CD14-positive monocyte (primary cell): ENCODE measurements around the gene SYNGAP1. TPM values are rescaled to one million over a fixed set of nuclear protein-coding genes. Genes with fewer than 3 reads are reported as not detected.

Experiments used
- DNase-seq, 3 donors: peaks; one replicate each; pipeline ENCODE4 v3.0.0-alpha.2; 2011 to 2022
- H2AFZ ChIP-seq: 2 replicates; pipeline ENCODE4 v1.6.0; 2012; ENCODE audit warnings: mild to moderate bottlenecking, low read depth, low read length, inconsistent platforms; ENCODE audit not compliant: insufficient read depth, poor library complexity, severe bottlenecking
- H3K27ac ChIP-seq, 2 donors: 1 replicate in 1 of 2; 2 replicates in 1 of 2; pipeline ENCODE4 v1.5.1; 2012 to 2013; ENCODE audit warnings: low read length in 2 of 2, control low read depth in 1 of 2, inconsistent platforms in 1 of 2, low read depth in 1 of 2, mild to moderate bottlenecking in 1 of 2
- H3K27me3 ChIP-seq, 2 donors: one replicate each; pipeline versions ENCODE4 v1.6.0 to v1.6.1; 2011 to 2013; ENCODE audit warnings: low read length in 2 of 2; ENCODE audit not compliant: control insufficient read depth in 2 of 2, insufficient read depth in 2 of 2
- H3K36me3 ChIP-seq, 2 donors: replicated peaks in 1 of 2; 1 replicate in 1 of 2; 2 replicates in 1 of 2; pipeline versions ENCODE4 v1.5.1 to v1.6.1; 2012 to 2013; ENCODE audit warnings: low read length in 2 of 2, control low read depth in 1 of 2, inconsistent platforms in 1 of 2, mild to moderate bottlenecking in 1 of 2; ENCODE audit not compliant: insufficient read depth in 2 of 2, control insufficient read depth in 1 of 2
- H3K4me1 ChIP-seq, 2 donors: 1 replicate in 1 of 2; 2 replicates in 1 of 2; pipeline versions ENCODE4 v1.5.1 to v1.6.1; 2012 to 2013; ENCODE audit warnings: low read length in 2 of 2, control low read depth in 1 of 2, inconsistent platforms in 1 of 2, mild to moderate bottlenecking in 1 of 2, moderate library complexity in 1 of 2; ENCODE audit not compliant: insufficient read depth in 2 of 2, control insufficient read depth in 1 of 2
- H3K4me2 ChIP-seq: replicated peaks from 2 replicates; pipeline ENCODE3; 2012; ENCODE audit warnings: low read length, moderate library complexity, mild to moderate bottlenecking; ENCODE audit not compliant: poor library complexity, severe bottlenecking; ENCODE audit errors: extremely low read depth
- H3K4me3 ChIP-seq, 3 experiments: fragments of 200-600 bp in 1 of 3; sonication (generic) in 1 of 3; replicated peaks in 1 of 3; 1 replicate in 2 of 3; 2 replicates in 1 of 3; pipeline ENCODE4 v1.5.1; 2011 to 2013; ENCODE audit warnings: low read length in 3 of 3, mild to moderate bottlenecking in 3 of 3, control low read depth in 2 of 3, low read depth in 2 of 3, inconsistent platforms in 1 of 3, moderate library complexity in 1 of 3
- H3K79me2 ChIP-seq: 2 replicates; pipeline ENCODE4 v1.6.0; 2012; ENCODE audit warnings: mild to moderate bottlenecking, control low read depth, inconsistent platforms, low read length, moderate library complexity; ENCODE audit not compliant: insufficient read depth
- H3K9ac ChIP-seq: 2 replicates; pipeline ENCODE4 v1.6.0; 2017; ENCODE audit warnings: low read length, mild to moderate bottlenecking; ENCODE audit not compliant: insufficient read depth, poor library complexity, severe bottlenecking
- H3K9me3 ChIP-seq, 2 donors: replicated peaks in 1 of 2; 1 replicate in 1 of 2; 2 replicates in 1 of 2; pipeline versions ENCODE4 v1.5.1 to v1.6.1; 2012 to 2013; ENCODE audit warnings: low read length in 2 of 2, control low read depth in 1 of 2; ENCODE audit not compliant: control insufficient read depth in 1 of 2, insufficient read depth in 1 of 2
- H4K20me1 ChIP-seq: 2 replicates; pipeline ENCODE4 v1.6.0; 2012; ENCODE audit warnings: mild to moderate bottlenecking, low read length, control low read depth, moderate library complexity; ENCODE audit not compliant: insufficient read depth
- H3K27ac Mint-ChIP-seq, 7 donors: one replicate each; pipeline ENCODE4 v1.8.0; 2020; ENCODE audit warnings: mild to moderate bottlenecking in 7 of 7, mixed read lengths in 7 of 7, moderate library complexity in 6 of 7, inconsistent platforms in 2 of 7
- H3K27me3 Mint-ChIP-seq, 3 donors: one replicate each; pipeline ENCODE4 v1.8.0; 2021 to 2022; ENCODE audit warnings: low read depth in 3 of 3, mild to moderate bottlenecking in 3 of 3, mixed read lengths in 3 of 3, moderate library complexity in 3 of 3, inconsistent platforms in 1 of 3
- H3K36me3 Mint-ChIP-seq, 2 donors: one replicate each; pipeline ENCODE4 v1.8.0; 2020; ENCODE audit warnings: mixed read lengths in 2 of 2, inconsistent platforms in 1 of 2, mild to moderate bottlenecking in 1 of 2
- H3K4me1 Mint-ChIP-seq: one replicate; pipeline ENCODE4 v1.8.0; 2020; ENCODE audit warnings: mild to moderate bottlenecking, mixed read lengths
- H3K4me3 Mint-ChIP-seq, 2 donors: one replicate each; pipeline ENCODE4 v1.8.0; 2020; ENCODE audit warnings: mild to moderate bottlenecking in 2 of 2, mixed read lengths in 2 of 2, moderate library complexity in 1 of 2
- H3K9me3 Mint-ChIP-seq, 7 donors: one replicate each; pipeline ENCODE4 v1.8.0; 2020 to 2022; ENCODE audit warnings: mixed read lengths in 7 of 7, mild to moderate bottlenecking in 6 of 7, moderate library complexity in 6 of 7, inconsistent platforms in 2 of 7
- CTCF ChIP-seq: fragments of 200-600 bp; IDR thresholded peaks from one replicate; pipeline ENCODE4 v1.8.0; 2022; ENCODE audit warnings: antibody characterized with exemption, mild to moderate bottlenecking
- WGBS: methylation state at CpG from one replicate; pipeline ENCODE4 v1.1.5; 2013; ENCODE audit warnings: missing lambda C conversion rate; ENCODE audit not compliant: insufficient coverage; 5-methylcytosine and 5-hydroxymethylcytosine counted together
- intact Hi-C, 2 donors: fragments of 100-400 bp; cut with micrococcal nuclease; formaldehyde crosslinking; loops; one replicate each; pipeline versions ENCODE4 v1.15.0 to v1.15.1; 2023
- polyA plus RNA-seq, 3 donors: library from polyadenylated mRNA; depleted of rRNA in 1 of 3; unstranded in 2 of 3; stranded (reverse) in 1 of 3; fragments of 300-500 nt in 2 of 3; fragments of >200 nt in 1 of 3; fragmentation: Illumina TruSeq in 2 of 3; gene quantifications; 1 replicate in 2 of 3; 2 replicates in 1 of 3; pipeline ENCODE4 v1.2.3, GENCODE V29; 2012 to 2021

The SYNGAP1 gene
- polyA plus RNA-seq, 3 donors, result 4.0 TPM; not detected in 2

DNA sequence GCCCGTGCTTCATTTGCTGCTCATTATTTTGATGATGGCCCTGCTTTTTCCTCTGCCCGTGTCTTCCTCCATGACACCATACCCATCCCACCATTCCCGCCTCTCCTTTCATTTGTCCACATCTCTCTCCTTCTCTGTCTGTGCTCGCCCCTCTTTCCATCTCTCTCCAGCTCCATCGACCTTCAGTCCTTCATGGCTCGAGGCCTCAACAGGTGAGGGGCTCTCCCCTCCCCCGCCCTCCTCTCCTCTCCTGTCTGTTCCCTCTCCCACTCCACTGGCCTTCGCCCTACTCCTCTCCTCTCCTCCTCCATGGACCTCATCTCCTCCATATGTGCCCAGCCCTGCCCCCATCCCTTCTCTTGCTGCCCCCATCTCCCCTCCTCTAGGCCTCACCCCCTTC lies 22.4 kb downstream of the SYNGAP1 start:
- intact Hi-C loops, result no loop called here
- no peak overlapping the region for H3K4me3 ChIP-seq
- no peaks in the 10 kb centered on the region for H3K27me3 ChIP-seq
- H3K79me2 ChIP-seq, result peaks cover 3% of the 10 kb centered on the region
- DNase-seq, result no peak
- H3K4me1 Mint-ChIP-seq, result peaks cover 34% of the 10 kb centered on the region
- no peaks in the 10 kb centered on the region for H3K9me3 ChIP-seq
- H3K36me3 ChIP-seq, result peaks cover 3 to 17% of the 10 kb centered on the region in 2 donors
- peaks cover 0 to 1% (median 0%) of the 10 kb centered on the region in 7 donors for H3K9me3 Mint-ChIP-seq
- H3K27me3 Mint-ChIP-seq, result peaks cover 0 to 4% (median 0%) of the 10 kb centered on the region in 3 donors
- no peak overlapping the region for H2AFZ ChIP-seq
- peaks cover 36 to 41% of the 10 kb centered on the region in 2 donors for H3K4me1 ChIP-seq
- no peaks in the 10 kb centered on the region for H4K20me1 ChIP-seq
- WGBS, result 96% methylated on average over 7 of the region's 8 CpGs
- no peak for TF ChIP-seq CTCF
- H3K4me2 ChIP-seq, result no peak overlapping the region
- H3K36me3 Mint-ChIP-seq, result peaks cover 34 to 41% of the 10 kb centered on the region in 2 donors
- no peak overlapping the region for H3K4me3 Mint-ChIP-seq
- no peak overlapping the region for H3K9ac ChIP-seq
- no peak overlapping the region for H3K27ac ChIP-seq
- peak overlapping the region in 1 of 7 donors; percentile 40 for H3K27ac Mint-ChIP-seq

GRCh38 chr6:33443025-33443424 lies 23.2 kb downstream of the SYNGAP1 start:
- DNase-seq, result no peak
- Histone ChIP-seq H3K79me2 (peaks cover 9% of the 10 kb centered on the region), H3K4me2 (no peak overlapping the region), H3K9ac (no peak overlapping the region), H3K9me3 (no peaks in the 10 kb centered on the region), H3K27ac (no peak overlapping the region), H3K27me3 (no peaks in the 10 kb centered on the region), H2AFZ (no peak overlapping the region), H3K4me3 (no peak overlapping the region), H4K20me1 (no peaks in the 10 kb centered on the region), H3K36me3 (peaks cover 0 to 12% of the 10 kb centered on the region in 2 donors), H3K4me1 (peaks cover 40 to 49% of the 10 kb centered on the region in 2 donors)
- peak overlapping the region in 5 of 7 donors; percentile 19 to 72 (median 54) for H3K27ac Mint-ChIP-seq
- H3K27me3 Mint-ChIP-seq, result peaks cover 0 to 4% (median under 1%) of the 10 kb centered on the region in 3 donors
- H3K9me3 Mint-ChIP-seq, result peaks cover 0 to 2% (median 0%) of the 10 kb centered on the region in 7 donors
- WGBS, result 97% methylated on average over 16 of the region's 17 CpGs
- no peak overlapping the region for H3K4me3 Mint-ChIP-seq
- H3K4me1 Mint-ChIP-seq, result peaks cover 41% of the 10 kb centered on the region
- peaks cover 36 to 43% of the 10 kb centered on the region in 2 donors for H3K36me3 Mint-ChIP-seq
- intact Hi-C loops, result no loop called here
- TF ChIP-seq CTCF, result no peak
